GM19372 (cell line): ENCODE data around the gene CPVL.
"Not testable (repeated sequence)": the region's sequence is repeated elsewhere in the genome, so short reads cannot be mapped to it uniquely, and the experiment has no call there.

Experiments used
- ATAC-seq: cut with Tn5 transposase; IDR thresholded peaks from one replicate; pipeline ENCODE4 v1.9.1; 2021; ENCODE audit warnings: mild to moderate bottlenecking, low read depth, moderate library complexity; ENCODE audit not compliant: unreplicated experiment

Gene CPVL

GRCh38 chr7:29122759-29123158 is 23.6 kb downstream of the CPVL start:
- no peak for ATAC-seq

DNA sequence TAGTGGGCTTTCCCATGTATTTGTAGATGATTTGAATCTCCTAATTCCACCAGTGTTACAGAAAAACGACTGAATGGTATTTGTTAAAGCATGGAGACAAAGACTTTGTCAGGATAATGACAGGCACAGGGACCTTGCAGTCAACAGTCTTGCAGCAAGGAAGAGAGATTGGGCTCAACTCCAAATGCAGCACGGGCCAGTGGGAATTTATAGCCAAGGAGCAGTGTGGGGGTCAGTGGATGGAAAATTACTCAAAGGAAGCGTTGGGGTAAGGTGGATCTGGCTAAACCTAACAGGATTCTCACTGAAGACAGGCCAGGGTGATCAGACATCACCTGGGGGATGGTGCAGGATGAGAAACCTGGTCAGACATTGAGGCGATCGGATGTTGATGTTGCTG is 24.3 kb downstream of the CPVL start:
- ATAC-seq, result no peak

- ATAC-seq, result no peak
These were observed 25.4 kb downstream of the CPVL start for GRCh38 chr7:29120955-29121354.

DNA sequence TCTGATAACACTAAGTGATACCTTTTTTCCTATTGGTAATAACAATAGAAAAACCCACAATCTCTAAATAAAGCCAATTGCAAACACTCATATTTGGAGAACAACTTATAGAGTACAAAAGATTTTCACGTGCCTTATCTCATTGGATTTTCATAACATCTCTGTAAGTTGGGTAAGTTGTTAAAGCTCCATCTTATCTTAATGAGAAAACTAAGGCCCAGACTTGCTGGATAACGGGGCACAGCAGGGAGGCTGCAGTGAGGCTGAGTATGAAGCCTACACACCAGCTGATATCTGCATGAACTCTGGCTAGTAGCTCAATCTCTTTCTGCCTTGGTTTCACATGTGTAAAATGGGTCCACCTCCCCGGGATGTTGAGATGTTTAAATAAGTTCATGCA is 26.8 kb downstream of the CPVL start:
- ATAC-seq, result no peak

- no peak for ATAC-seq
These were observed 29.8 kb downstream of the CPVL start for GRCh38 chr7:29116361-29117200.

- ATAC-seq, result no peak
These were observed 30.6 kb downstream of the CPVL start for GRCh38 chr7:29115753-29116152.

DNA sequence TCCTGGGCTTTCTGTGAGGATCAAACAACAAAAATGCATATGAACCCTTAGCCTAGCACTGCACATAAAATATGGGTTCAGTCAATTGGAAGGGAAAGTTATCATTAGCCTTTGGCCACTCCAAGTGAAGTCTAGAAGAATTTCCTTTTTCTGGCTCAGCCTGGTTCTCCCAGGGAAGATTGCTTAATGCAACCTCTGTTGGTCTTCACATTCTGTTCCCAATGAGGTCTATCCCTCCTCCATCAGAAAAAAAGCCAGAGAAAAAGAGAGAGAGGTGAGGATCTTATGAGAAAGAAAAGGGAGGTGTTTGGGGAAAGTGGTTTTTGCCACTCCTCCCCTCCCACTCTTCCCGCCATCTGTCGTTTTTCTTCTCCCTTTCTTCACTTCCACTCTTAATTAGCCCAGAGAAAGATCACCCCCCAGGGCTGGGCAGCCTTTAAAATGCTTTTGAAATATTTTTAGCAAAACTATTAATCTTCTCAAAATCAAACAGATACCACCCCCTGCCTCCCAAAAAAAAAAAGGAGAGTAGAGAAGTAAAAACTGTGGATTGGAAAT is 31.1 kb downstream of the CPVL start:
- no peak for ATAC-seq

DNA sequence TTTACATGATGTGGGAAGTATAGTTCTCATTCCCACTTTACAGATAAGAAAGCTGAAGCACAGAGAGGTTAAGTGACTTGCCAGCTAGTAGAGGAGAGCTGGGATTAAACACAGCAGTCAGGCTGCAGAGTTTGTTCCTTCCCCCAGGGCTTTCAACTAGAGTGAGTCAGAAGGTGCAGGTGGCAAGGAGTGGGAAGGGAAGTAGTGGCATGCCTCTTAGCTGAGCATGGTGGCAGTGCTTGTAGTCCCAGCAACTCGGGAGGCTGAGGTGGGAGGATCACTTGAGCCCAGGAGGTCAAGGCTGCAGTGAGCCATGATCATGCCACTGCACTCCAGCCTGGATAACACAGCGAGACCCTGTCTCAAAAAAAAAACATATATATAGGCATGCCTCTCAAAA is 32.1 kb downstream of the CPVL start:
- not testable (repeated sequence) for ATAC-seq

DNA sequence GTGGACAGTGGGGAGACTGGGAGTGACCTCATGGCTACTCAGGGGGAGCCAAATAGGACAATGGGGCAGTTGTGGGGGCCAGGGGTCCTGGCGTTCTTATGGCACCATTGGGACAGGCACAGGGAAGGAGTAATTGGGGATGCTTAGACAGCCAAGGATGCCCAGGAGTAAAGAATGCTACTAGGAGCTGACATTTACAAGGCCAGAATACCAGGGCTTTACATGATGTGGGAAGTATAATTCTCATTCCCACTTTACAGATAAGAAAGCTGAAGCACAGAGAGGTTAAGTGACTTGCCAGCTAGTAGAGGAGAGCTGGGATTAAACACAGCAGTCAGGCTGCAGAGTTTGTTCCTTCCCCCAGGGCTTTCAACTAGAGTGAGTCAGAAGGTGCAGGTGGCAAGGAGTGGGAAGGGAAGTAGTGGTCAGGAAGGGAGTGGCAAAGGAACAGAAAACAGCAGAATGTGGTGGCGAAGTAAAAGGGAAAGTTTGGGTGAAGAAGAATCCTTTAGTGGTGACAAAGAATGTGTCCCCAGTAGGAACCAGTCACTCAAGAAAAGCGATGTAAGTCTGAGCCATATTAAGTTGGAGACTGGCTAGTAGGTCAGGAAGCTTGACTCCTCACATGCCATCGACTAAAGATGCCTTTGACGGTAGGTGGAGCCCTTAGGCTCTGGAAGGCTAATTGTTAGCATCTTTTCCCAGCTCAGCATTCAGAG is 32.8 kb downstream of the CPVL start:
- ATAC-seq, result no peak

DNA sequence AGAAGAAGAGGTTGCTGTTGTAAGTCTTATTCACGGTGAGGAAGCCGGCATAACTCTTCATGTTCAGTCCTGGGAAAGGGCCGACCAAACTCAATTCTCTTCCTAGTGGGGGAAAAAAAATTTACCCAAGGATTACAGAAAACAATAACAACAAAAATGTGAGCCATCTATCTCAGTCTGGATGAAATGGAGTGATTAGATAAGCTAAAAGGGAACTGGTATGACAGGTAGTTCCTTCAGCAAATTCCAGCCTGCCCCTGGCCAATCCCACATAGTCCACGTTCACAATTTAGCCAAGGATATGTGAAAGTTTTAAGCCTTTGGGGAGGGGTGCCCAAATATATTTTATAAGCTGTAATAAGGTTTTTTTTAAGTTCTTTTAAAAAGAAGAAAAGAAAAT is 33.6 kb downstream of the CPVL start:
- no peak for ATAC-seq

- no peak for ATAC-seq
These were observed 36.4 kb downstream of the CPVL start for GRCh38 chr7:29109899-29110298.

DNA sequence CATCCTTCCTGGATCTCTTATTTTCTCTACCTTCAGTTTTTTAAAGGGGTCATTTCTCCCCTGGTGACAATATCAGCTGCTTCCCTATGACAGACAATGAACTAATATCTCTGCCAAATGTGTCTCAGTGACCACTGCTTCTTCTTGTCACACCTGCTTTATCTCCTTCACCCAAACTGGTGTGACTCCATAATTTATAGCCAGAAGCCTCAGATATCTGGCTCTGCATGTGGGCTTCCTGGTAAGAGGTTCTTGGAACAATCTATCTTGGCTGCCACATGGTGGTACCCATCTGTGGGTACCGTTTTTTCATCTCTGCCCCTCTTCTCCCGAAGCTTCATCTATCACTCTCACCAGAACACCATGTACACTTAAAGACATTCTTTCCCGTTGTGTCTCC is 37.0 kb downstream of the CPVL start:
- ATAC-seq, result no peak

GRCh38 chr7:29107056-29107455 is 39.3 kb downstream of the CPVL start:
- ATAC-seq, result no peak

DNA sequence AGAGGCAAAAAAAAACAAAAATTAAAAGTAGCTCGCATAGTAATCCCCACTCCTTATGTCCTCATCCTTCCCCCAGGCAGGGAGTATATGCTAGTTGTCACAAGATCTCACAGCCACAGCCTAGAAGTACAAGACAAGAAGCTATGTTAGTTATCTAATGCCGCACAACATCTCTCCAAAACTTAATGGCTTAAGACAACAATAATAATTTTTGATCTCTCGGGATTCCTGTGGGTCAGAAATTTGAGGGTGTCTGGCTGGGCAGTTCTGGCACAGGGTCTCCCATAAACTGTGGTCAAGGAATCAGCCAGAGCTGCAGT is 39.7 kb downstream of the CPVL start:
- ATAC-seq, result no peak

GRCh38 chr7:29105752-29106668 is 40.3 kb downstream of the CPVL start:
- peak; percentile 59 for ATAC-seq

DNA sequence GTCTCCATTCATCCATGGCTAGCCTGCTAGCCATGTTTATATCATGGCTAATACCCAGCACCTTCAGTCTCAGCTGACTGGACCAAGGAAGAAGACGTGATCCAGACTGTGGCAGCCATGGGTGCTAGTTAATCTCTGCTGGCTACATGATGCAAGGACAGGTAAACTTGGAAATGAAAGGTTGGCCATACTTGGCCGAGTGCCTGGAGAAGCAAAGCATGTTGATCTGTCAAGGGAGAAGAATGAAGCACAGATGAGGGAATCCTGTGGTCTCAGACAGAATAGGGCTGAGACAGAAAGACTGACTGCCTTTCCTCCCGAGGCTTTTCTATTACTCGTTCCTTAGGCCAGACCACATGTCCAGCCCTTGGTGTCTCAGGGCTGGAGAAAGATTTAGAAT is 41.1 kb downstream of the CPVL start:
- ATAC-seq, result no peak

DNA sequence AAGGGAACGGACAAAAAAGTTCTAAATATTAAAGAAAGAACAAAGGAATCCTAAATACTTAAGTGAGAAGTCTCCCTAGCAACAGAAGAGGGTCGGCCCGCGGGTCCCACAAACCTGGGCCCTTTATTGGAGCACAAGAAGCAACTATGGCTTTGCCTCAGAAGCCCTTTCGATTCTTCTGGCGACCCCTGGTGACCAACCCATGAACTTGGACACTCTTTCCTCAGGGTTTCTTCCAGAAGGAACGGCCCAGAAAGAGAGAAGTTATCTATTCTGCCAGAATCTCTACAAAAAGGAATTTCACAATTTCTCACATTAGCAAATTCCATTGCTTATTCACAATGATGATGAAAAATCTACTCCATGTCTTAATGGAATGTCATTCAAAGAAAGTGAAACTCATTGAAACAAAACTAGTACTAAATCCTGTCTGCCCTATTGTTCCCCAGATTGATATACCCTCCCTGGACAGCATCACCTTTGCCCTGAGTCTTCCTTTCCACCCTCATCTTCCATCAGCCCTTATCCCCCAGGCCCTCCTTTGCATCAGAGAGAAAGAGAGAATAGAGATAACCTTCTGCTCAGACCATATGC is 43.7 kb downstream of the CPVL start:
- peak; percentile 49 for ATAC-seq

- ATAC-seq, result no peak
These were observed 45.4 kb downstream of the CPVL start for GRCh38 chr7:29100924-29101323.

DNA sequence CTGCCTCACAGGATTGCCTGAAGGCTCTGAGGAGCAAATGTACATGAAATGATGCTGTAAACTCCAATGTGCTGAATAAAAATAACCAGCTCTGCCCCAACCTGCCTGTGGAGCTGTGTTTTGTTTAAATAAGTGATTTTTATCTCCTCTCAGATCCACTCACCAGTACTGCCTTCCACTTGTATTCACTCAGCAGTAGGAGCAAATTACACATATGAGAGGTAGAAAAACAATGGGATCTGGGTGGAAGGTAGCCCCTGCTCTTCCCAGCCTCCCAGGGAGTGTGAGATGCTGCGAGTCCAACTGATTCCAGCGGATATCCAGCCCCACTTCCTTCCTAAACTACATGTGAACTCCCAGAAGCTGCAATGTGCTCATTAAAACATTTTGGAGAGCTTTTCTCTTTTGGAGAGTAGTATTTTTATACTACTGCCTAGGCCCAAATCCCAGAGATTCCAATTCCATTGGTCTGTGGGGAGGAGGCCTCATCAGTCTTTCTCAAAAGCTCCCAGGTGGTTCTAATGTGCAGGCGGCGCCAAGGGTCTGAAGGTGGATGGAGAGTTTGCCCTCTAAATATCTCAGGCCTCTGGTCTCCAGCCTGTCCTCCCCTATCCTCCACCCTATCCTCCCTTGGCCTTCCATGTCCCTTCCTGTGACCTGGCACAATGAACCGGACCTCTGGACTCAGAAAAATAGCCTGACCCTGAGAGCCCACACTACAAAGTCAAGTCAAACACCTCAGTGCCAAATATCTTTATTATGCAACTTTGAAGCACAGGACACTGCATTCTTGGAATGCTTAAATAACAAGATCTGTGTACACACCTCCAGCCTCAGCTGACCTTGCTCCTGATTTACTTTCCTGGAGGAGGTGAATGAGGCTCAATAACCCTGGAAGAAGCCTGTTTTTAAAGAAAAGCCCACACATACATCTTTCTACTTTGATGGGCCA is 46.2 kb downstream of the CPVL start:
- ATAC-seq, result no peak

DNA sequence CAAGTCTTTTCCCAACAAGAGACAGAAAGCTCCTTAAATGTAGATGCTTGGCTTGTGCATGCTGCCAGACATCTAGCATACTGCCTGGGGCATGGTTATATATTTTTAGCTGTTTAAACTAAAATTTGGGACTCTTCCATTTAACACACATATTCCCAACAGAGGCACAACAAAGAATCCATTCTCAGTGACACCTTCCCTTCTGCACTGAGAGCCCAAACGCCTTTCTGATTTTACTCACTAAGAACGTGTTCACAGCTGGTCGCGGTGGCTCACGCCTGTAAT is 49.9 kb downstream of the CPVL start:
- ATAC-seq, result no peak
